Measurements from ENCODE around the gene RAPGEF2.

- TF ChIP-seq ZNF274 (IDR thresholded peaks at IDR 0.05; ENCODE audit: low read depth, low read length): no peak
- TF ChIP-seq YY1 (IDR thresholded peaks at IDR 0.05; ENCODE audit: insufficient read depth, insufficient read length): no peak
- TF ChIP-seq SUZ12 (IDR thresholded peaks at IDR 0.05; ENCODE audit: extremely low read depth, insufficient read depth, insufficient read length): no peak
Observed at GRCh38 chr4:159357350-159357749, 254.5 kb downstream of the RAPGEF2 start.
